Measurements from ENCODE around the gene ERCC8.
"Not testable (repeated sequence)": the region's sequence is repeated elsewhere in the genome, so short reads cannot be mapped to it uniquely, and the experiment has no call there.

The ERCC8 gene

DNA sequence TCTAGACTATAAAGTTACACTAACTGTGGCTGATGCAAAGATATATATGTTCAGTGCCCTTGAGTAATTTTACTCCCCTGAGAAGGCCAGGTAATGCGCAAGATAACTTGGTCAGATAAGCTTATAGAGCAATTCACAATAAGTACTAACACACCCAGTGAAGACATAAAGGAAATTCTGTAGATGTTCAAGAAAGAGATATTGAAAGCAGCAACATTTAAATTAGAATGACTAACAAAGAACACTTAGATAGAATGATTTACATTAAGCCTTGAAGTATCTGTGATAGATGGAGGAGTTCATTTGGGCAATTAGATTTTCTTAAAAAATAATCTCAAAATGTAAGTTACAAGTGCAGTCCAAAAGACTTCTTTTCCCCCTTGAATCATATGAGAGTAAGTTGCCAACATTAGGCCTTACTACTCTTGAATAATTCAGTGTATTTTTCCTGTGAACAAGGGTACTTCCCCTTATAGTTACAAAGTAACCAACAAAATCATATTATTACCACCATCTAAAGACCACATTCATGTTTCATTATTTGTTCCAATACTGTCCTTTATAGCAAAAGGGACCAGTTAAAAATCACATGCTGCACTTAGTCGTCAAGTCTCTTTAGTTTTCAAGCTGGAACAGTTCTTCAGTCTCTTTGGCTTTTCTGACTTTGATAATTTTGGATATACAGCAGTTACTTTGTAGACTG lies 56.4 kb downstream of the ERCC8 start:
- in situ Hi-C loops (cut with HindIII; ENCODE audit: low pct_unique_long_range_greater_than_20kb, low sequenced_read_pairs) = no loop called here
- TF ChIP-seq JUND (IDR thresholded peaks at IDR 0.05; ENCODE audit: low read depth) = no peak
- no peak for DNase-seq (ENCODE audit: low read depth in 1 of 2, low spot score in 1 of 2)

DNA sequence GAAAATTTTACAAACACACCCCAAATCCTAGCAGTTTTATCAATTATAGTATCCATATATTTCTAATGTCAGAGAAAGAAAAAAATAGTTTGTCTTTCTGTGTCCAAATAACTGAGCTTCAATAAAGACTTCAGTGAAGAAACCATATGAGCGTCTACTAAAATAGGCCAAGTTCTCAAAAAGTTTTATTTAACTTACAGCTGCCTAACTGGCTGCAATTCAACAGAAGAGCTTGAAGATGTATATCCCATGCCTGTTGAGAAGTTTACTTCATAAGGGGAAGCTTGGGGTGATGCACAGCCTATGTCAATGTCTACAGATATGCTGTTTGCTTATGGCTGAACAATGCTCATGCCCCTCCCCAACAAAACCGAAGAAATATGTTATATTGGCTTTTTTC lies 57.1 kb downstream of the ERCC8 start:
- no peak for TF ChIP-seq JUND (IDR thresholded peaks at IDR 0.05; ENCODE audit: low read depth)
- DNase-seq (ENCODE audit: low read depth in 1 of 2, low spot score in 1 of 2) = no peak
- in situ Hi-C loops (cut with HindIII; ENCODE audit: low pct_unique_long_range_greater_than_20kb, low sequenced_read_pairs) = no loop called here

DNA sequence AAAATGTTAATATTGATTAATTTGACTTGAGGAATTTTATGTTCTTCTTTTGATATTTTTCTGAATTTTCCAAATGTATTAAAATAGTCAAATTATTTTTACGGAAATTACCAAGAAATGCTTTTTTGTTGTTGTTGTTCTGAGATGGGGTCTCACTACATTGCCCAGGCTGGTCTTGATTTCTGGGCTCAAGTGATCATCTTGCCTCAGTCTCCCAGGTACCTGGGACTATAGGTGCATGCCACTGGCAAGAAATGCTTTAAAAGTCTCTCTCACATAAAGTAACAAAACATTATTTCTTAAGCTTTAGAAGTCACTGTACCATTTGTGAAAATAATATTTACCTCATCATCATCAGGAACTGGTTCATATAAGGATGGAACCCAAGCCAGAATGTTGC lies 57.8 kb downstream of the ERCC8 start:
- in situ Hi-C loops (cut with HindIII; ENCODE audit: low pct_unique_long_range_greater_than_20kb, low sequenced_read_pairs) = no loop called here
- no peak for TF ChIP-seq JUND (IDR thresholded peaks at IDR 0.05; ENCODE audit: low read depth)
- DNase-seq (ENCODE audit: low read depth in 1 of 2, low spot score in 1 of 2) = no peak

DNA sequence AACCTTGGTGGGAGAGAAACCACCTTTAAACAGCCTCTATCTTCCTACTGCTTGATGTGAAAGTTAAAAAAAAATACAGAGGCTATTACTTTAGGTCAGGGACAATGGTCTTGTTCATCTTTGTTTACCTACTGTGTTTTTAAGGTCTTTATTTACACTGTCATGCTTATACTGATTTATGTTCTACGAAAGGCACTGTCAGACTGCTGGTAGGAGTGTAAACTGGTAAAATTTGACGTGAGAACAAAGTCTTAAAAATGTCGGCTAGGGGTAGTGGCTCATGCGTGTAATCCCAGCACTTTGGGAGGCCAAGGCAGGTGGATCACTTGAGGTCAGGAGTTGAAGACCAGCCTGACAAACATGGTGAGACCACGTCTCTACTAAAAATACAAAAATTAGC lies 58.7 kb downstream of the ERCC8 start:
- in situ Hi-C loops (cut with HindIII; ENCODE audit: low pct_unique_long_range_greater_than_20kb, low sequenced_read_pairs) = no loop called here
- no peak for DNase-seq (ENCODE audit: low read depth in 1 of 2, low spot score in 1 of 2)
- no peak for TF ChIP-seq JUND (IDR thresholded peaks at IDR 0.05; ENCODE audit: low read depth)

DNA sequence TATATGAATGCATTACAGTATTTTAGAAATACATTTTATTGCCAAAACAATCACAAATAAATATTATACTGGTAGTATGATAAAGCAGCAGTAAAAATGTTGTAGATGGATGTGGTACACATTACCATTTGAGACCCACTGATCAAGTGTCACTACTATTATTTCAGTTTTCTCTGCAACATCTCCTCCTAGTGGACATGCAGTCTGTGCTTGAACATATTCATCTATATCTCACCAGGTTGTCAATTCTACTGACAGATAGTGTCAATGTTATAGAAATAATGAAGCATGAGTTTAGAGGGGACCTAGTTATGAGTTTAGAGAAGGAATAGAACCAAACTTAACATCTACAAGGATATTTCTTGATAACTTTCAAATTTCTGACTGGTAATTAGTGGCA lies 61.6 kb downstream of the ERCC8 start:
- no peak for TF ChIP-seq JUND (IDR thresholded peaks at IDR 0.05; ENCODE audit: low read depth)
- DNase-seq (ENCODE audit: low read depth in 1 of 2, low spot score in 1 of 2) = peak; percentile 39 to 53
- in situ Hi-C loops (cut with HindIII; ENCODE audit: low pct_unique_long_range_greater_than_20kb, low sequenced_read_pairs) = no loop called here

DNA sequence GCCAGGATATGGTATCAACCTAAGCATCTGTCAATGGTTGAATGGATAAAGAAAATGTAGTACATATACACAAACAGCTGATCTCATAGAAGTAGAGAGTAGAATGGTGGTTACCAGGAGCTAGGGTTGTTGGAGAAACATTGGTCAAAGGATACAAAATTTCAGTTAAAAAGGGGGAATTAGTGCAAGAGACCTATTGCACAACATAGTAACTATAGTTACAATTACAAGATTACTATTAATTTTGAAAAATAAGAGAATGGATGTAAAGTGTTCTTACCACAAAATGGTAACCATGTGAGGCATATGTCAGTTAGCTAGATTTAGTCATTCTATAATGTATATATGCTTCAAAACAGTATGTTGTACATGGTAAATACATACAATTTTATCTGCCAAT lies 72.0 kb downstream of the ERCC8 start:
- no peak for DNase-seq (ENCODE audit: low read depth in 1 of 2, low spot score in 1 of 2)
- in situ Hi-C loops (cut with HindIII; ENCODE audit: low pct_unique_long_range_greater_than_20kb, low sequenced_read_pairs) = loop anchor here (25.0 kb wide), 1 partner anchor 186 kb away; no protein-coding TSS in a partner anchor
- no peak for TF ChIP-seq JUND (IDR thresholded peaks at IDR 0.05; ENCODE audit: low read depth)

DNA sequence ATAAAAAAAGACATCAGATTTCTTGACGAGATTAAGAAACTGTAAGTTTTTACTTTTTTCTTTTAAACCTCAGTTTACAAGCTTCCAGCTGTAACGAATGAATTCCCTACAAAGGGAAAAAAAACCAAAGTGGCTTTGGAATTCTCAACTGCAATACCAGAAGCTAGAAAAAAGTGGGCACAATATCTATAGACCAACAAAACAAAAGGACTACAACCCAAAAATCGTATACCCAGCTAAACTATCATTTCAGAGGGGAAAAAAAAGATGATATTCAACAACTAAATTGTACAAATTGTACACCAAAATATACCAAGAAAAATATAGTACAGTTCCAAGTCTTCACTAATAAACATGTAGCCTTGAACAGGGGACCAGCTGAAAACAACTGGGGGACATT lies 74.0 kb downstream of the ERCC8 start:
- TF ChIP-seq JUND (IDR thresholded peaks at IDR 0.05; ENCODE audit: low read depth) = no peak
- in situ Hi-C loops (cut with HindIII; ENCODE audit: low pct_unique_long_range_greater_than_20kb, low sequenced_read_pairs) = loop anchor here (25.0 kb wide), 1 partner anchor 184 kb away; no protein-coding TSS in a partner anchor
- DNase-seq (ENCODE audit: low read depth in 1 of 2, low spot score in 1 of 2) = no peak

DNA sequence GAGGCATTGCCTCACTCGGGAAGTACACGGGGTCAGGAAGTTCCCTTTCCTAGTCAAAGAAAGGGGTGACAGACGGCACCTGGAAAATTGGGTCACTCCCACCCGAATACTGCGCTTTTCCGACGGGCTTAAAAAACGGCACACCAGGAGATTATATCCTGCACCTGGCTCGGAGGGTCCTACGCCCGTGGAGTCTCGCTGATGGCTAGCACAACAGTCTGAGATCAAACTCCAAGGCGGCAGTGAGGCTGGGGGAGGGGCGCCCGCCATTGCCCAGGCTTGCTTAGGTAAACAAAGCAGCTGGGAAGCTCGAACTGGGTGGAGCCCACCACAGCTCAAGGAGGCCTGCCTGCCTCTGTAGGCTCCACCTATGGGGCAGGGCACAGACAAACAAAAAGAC lies 84.3 kb downstream of the ERCC8 start:
- in situ Hi-C loops (cut with HindIII; ENCODE audit: low pct_unique_long_range_greater_than_20kb, low sequenced_read_pairs) = loop anchor here (25.0 kb wide), 1 partner anchor 173 kb away; no protein-coding TSS in a partner anchor
- DNase-seq (ENCODE audit: low read depth in 1 of 2, low spot score in 1 of 2) = not testable (repeated sequence)

DNA sequence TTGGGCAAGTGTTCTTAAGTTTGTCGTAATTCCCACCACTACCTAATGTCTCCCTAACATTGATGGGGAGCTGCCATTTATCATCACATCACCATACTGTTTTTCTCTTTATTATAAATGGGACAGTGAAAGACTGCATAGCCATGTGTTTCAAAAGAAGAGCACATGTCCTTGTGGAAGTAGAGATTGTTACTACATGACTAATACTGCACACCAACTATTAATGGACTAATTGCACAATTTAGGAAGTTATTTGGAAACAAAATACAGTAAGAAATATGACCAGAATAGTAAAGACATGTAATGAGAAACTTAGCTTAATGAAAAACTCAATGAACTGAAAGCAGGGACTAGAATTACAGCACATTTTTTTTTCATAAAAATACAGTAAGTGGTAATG lies 88.8 kb downstream of the ERCC8 start:
- in situ Hi-C loops (cut with HindIII; ENCODE audit: low pct_unique_long_range_greater_than_20kb, low sequenced_read_pairs) = loop anchor here (25.0 kb wide), 1 partner anchor 169 kb away; no protein-coding TSS in a partner anchor
- DNase-seq (ENCODE audit: low read depth in 1 of 2, low spot score in 1 of 2) = no peak
- no peak for TF ChIP-seq JUND (IDR thresholded peaks at IDR 0.05; ENCODE audit: low read depth)

DNA sequence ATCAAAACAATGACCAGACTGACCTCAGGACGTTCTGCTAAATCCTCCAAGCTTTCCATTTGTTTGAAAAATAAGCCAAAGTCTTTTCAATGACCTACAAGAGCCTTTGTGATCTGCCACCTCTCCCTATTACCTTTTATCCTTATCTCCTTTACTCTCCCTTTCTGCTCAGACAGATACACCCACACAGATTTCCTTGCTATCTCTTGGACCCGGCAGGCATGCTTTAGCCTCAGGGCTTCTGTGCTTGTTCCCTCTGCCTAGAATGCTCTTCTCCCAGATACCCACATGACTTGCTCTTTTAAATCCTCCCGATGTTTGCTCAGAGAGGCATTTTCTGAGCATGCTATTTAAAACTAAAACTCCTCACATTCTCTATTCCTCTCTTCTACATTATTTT lies 91.9 kb downstream of the ERCC8 start:
- in situ Hi-C loops (cut with HindIII; ENCODE audit: low pct_unique_long_range_greater_than_20kb, low sequenced_read_pairs) = loop anchor here (25.0 kb wide), 1 partner anchor 166 kb away; no protein-coding TSS in a partner anchor
- no peak for DNase-seq (ENCODE audit: low read depth in 1 of 2, low spot score in 1 of 2)
- TF ChIP-seq JUND (IDR thresholded peaks at IDR 0.05; ENCODE audit: low read depth) = no peak

DNA sequence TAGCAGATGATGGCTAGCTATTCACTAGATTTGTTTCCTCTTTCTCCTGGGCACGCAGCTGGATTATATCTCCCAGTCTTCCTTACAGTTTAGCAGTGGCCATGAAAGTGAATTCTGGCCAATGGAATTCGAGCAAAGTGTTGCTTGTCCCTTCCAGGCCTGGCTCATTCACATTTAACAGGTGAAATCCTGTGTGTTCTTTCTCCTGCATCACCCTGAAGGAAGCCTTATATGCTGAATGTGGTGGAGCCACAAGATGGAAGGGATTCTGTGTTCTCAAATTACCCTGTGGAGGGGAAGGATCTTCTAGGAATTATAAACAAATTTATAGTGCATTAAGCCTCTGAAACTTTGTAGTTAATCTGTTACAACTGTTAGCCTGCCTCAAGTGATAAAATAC lies 92.6 kb downstream of the ERCC8 start:
- no peak for TF ChIP-seq JUND (IDR thresholded peaks at IDR 0.05; ENCODE audit: low read depth)
- in situ Hi-C loops (cut with HindIII; ENCODE audit: low pct_unique_long_range_greater_than_20kb, low sequenced_read_pairs) = loop anchor here (25.0 kb wide), 1 partner anchor 165 kb away; no protein-coding TSS in a partner anchor
- no peak for DNase-seq (ENCODE audit: low read depth in 1 of 2, low spot score in 1 of 2)

DNA sequence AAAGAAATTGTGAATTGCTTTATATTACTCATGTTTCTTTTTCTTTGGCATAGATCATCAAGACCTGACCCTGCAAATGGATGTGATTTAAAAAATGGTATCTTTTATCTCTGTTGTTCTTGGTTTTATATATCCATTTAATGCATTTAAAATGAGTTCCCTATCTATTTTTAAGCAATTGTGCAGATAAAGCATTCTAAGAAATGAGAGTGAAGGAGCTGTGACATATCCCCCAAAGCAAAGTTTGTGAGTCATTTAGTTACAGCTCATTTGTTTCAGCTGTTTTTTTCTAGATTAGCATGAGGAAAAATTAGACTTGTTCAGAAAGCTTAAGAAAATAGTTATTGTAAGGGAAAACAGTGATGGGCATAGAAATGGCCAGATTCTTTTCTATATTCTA lies 93.2 kb downstream of the ERCC8 start:
- in situ Hi-C loops (cut with HindIII; ENCODE audit: low pct_unique_long_range_greater_than_20kb, low sequenced_read_pairs) = loop anchor here (25.0 kb wide), 1 partner anchor 164 kb away; no protein-coding TSS in a partner anchor
- DNase-seq (ENCODE audit: low read depth in 1 of 2, low spot score in 1 of 2) = no peak
- no peak for TF ChIP-seq JUND (IDR thresholded peaks at IDR 0.05; ENCODE audit: low read depth)

DNA sequence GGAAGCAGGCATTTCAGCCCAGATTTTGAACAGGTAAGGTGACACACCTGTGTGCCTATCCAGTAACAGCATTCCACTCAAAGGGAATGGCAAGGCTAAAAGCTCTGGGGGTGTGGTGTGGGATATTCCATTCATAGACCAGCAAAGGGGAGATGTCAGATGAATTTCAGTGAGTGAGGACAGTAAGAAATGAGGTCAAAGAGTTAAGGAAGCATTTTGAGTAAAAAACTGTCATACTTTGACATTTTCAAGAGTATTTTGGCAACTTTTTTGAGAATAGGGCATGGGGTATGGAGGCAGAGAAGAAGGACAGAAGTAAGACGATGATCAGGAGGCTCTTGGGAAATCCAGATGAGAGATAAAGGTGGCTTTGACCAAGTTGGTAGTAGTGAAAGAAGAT lies 98.6 kb downstream of the ERCC8 start:
- no peak for TF ChIP-seq JUND (IDR thresholded peaks at IDR 0.05; ENCODE audit: low read depth)

More for the DNA sequence above, 98.6 kb downstream of the ERCC8 start:
- DNase-seq (ENCODE audit: low read depth in 1 of 2, low spot score in 1 of 2) = no peak
- in situ Hi-C loops (cut with HindIII; ENCODE audit: low pct_unique_long_range_greater_than_20kb, low sequenced_read_pairs) = no loop called here

Measured in T47D (cell line).